PC-3 (cell line): Measurements from ENCODE around the gene PSMB5. TPM values are rescaled to one million over a fixed set of nuclear protein-coding genes. Genes with fewer than 3 reads are reported as not detected.

Experiments used
- ATAC-seq: fragments of 200-7000 bp; cut with Tn5 transposase; 2 replicates; pipeline ENCODE4 v1.9.1; 2020; ENCODE audit warnings: mild to moderate bottlenecking, moderate library complexity
- BruUV-seq: library from RNA; stranded (reverse); fragments of 400-500 nt; replicated peaks from 2 replicates; lab custom pipeline; 2021; lab: Mats Ljungman, UMichigan
- CTCF ChIA-PET: fragments of 300-600 bp; sonication (Branson Sonifier 250); formaldehyde crosslinking; loops from one replicate; lab custom pipeline; 2022; ENCODE audit warnings: antibody characterized with exemption; lab: Charles Lee
- POLR2A ChIA-PET: fragments of 300-600 bp; sonication (Branson Sonifier 250); formaldehyde crosslinking; loops from one replicate; lab custom pipeline; 2022; ENCODE audit warnings: antibody characterized with exemption; ENCODE audit not compliant: unreplicated experiment; lab: Charles Lee
- DNase-seq: peaks from one replicate; pipeline ENCODE4 v3.0.0-alpha.2; 2015
- H2AFZ ChIP-seq: fragments of 300-600 bp; sonication (generic); 2 replicates; pipeline ENCODE4 v1.6.0; 2016; ENCODE audit warnings: antibody characterized with exemption, low read length
- H3F3A ChIP-seq: fragments of 300-600 bp; sonication (generic); one replicate; pipeline ENCODE4 v1.6.0; 2017; ENCODE audit warnings: antibody characterized with exemption, low read length, control low read depth, mild to moderate bottlenecking; ENCODE audit not compliant: unreplicated experiment
- H3K27ac ChIP-seq: fragments of 300-600 bp; sonication (generic); 2 replicates; pipeline ENCODE4 v1.5.1; 2016; ENCODE audit warnings: mild to moderate bottlenecking, low read length
- H3K27me3 ChIP-seq: fragments of 300-600 bp; sonication (generic); 2 replicates; pipeline ENCODE4 v1.6.1; 2016; ENCODE audit warnings: low read length, mixed read lengths
- H3K36me3 ChIP-seq: fragments of 300-600 bp; sonication (generic); 2 replicates; pipeline ENCODE4 v1.6.1; 2016; ENCODE audit warnings: low read depth, mixed run types, low read length, mixed read lengths
- H3K4me1 ChIP-seq: fragments of 300-600 bp; sonication (generic); 2 replicates; pipeline ENCODE4 v1.5.1; 2016; ENCODE audit warnings: low read length; ENCODE audit not compliant: insufficient read depth
- H3K4me2 ChIP-seq: fragments of 300-600 bp; sonication (generic); 2 replicates; pipeline ENCODE4 v1.6.0; 2016; ENCODE audit warnings: low read length
- H3K4me3 ChIP-seq: fragments of 300-600 bp; sonication (generic); 2 replicates; pipeline ENCODE4 v1.5.1; 2016; ENCODE audit warnings: mild to moderate bottlenecking, low read length, mixed read lengths
- H3K79me2 ChIP-seq: fragments of 300-600 bp; sonication (generic); 2 replicates; pipeline ENCODE4 v1.6.1; 2017; ENCODE audit warnings: low read length, mixed read lengths
- H3K9ac ChIP-seq: fragments of 300-600 bp; sonication (generic); 2 replicates; pipeline ENCODE4 v1.6.0; 2016; ENCODE audit warnings: mild to moderate bottlenecking, low read length
- H3K9me2 ChIP-seq: fragments of 300-600 bp; sonication (generic); replicated peaks from 2 replicates; pipeline ENCODE4 v1.6.1; 2016; ENCODE audit warnings: mixed run types, low read length, mixed read lengths
- H3K9me3 ChIP-seq: fragments of 300-600 bp; sonication (generic); 2 replicates; pipeline ENCODE4 v1.6.1; 2016; ENCODE audit warnings: low read length, mixed read lengths
- H4K20me1 ChIP-seq: fragments of 300-600 bp; sonication (generic); 2 replicates; pipeline ENCODE4 v1.6.1; 2016; ENCODE audit warnings: low read length, mixed read lengths
- CTCF ChIP-seq: fragments of 300-600 bp; sonication (generic); conservative IDR thresholded peaks from 2 replicates; pipeline ENCODE4 v1.5.1; 2017; ENCODE audit warnings: antibody characterized with exemption, low read depth, mild to moderate bottlenecking, low read length
- EZH2 ChIP-seq: fragments of 300-600 bp; sonication (generic); IDR thresholded peaks from one replicate; pipeline ENCODE4 v1.6.1; 2017; ENCODE audit warnings: antibody characterized with exemption, mild to moderate bottlenecking, low read length; ENCODE audit not compliant: unreplicated experiment
- EZH2phosphoT487 ChIP-seq: fragments of 300-600 bp; sonication (generic); IDR thresholded peaks from 2 replicates; pipeline ENCODE4 v1.6.1; 2018; ENCODE audit warnings: mild to moderate bottlenecking, antibody characterized with exemption, low read length, borderline replicate concordance
- intact Hi-C: fragments of 100-400 bp; cut with micrococcal nuclease; formaldehyde crosslinking; loops from 2 replicates; pipeline ENCODE4 v1.9.0; 2023
- total RNA-seq: library from RNA; depleted of rRNA; stranded (reverse); fragments of >200 nt; gene quantifications from 2 replicates; pipeline ENCODE4 v1.2.3, GENCODE V29; 2014

PSMB5 gene
- total RNA-seq, 1 experiment from 2014 or later, result 424 TPM

GRCh38 chr14:23067847-23068788, 33.4 kb upstream of the PSMB5 start:
- Histone ChIP-seq H3K36me3 (peaks cover 63% of the 10 kb centered on the region), H3K9me3 (no peaks in the 10 kb centered on the region), H3F3A (peaks cover 9% of the 10 kb centered on the region), H2AFZ (no peak overlapping the region), H3K9me2 (no peaks in the 10 kb centered on the region), H3K4me3 (peak overlapping the region; percentile 36), H4K20me1 (peaks cover 32% of the 10 kb centered on the region), H3K4me1 (peaks cover 51% of the 10 kb centered on the region), H3K27ac (no peak overlapping the region), H3K4me2 (peak overlapping the region; percentile 71), H3K9ac (no peak overlapping the region), H3K79me2 (peaks cover 61% of the 10 kb centered on the region), H3K27me3 (no peaks in the 10 kb centered on the region)
- TF ChIP-seq EZH2 (no peak), EZH2phosphoT487 (no peak)
- ATAC-seq (no peak), DNase-seq (no peak)
- intact Hi-C loops, result loop anchor here (2.0 kb wide), 1 partner anchor 27 kb away; the partner anchor contains the start of genes ACIN1 and C14orf119
- ChIA-PET CTCF (interaction anchor here (0.6 to 1.6 kb wide), 17 partner anchors 10 to 312 kb away, joined by 3 to 45 read pairs (median 5); partner anchors contain the start of genes ACIN1, C14orf119, PABPN1 and SLC7A8), POLR2A (no interaction called here)
- no TSS peak for BruUV-seq

- peaks cover 64% of the 10 kb centered on the region for H3K36me3 ChIP-seq
- no peak overlapping the region for H3K27ac ChIP-seq
- no peak for TF ChIP-seq EZH2phosphoT487
- no peak for TF ChIP-seq EZH2
- TF ChIP-seq CTCF, result no peak
- H3K27me3 ChIP-seq, result no peaks in the 10 kb centered on the region
- ATAC-seq (no peak), DNase-seq (no peak)
- no peak overlapping the region for H3K4me3 ChIP-seq
- H3F3A ChIP-seq, result peaks cover 10% of the 10 kb centered on the region
- no peak overlapping the region for H3K4me2 ChIP-seq
- peaks cover 61% of the 10 kb centered on the region for H3K79me2 ChIP-seq
- POLR2A ChIA-PET, result interaction anchor here (0.7 kb wide), 1 partner anchor 22 kb away, joined by 7 read pairs; no protein-coding TSS in a partner anchor
- H3K4me1 ChIP-seq, result peaks cover 52% of the 10 kb centered on the region
- intact Hi-C loops, result no loop called here
- H3K9ac ChIP-seq, result no peak overlapping the region
- H2AFZ ChIP-seq, result no peak overlapping the region
- no peaks in the 10 kb centered on the region for H3K9me2 ChIP-seq
- BruUV-seq, result no TSS peak
- H3K9me3 ChIP-seq, result no peaks in the 10 kb centered on the region
- CTCF ChIA-PET, result no interaction called here
- H4K20me1 ChIP-seq, result peaks cover 32% of the 10 kb centered on the region
These were observed 32.4 kb upstream of the PSMB5 start for GRCh38 chr14:23066855-23067744.

- BruUV-seq, result no TSS peak
- Histone ChIP-seq H2AFZ (no peak overlapping the region), H3K79me2 (peaks cover 58% of the 10 kb centered on the region), H3K27me3 (no peaks in the 10 kb centered on the region), H4K20me1 (peaks cover 32% of the 10 kb centered on the region), H3K27ac (no peak overlapping the region), H3K36me3 (peaks cover 65% of the 10 kb centered on the region), H3F3A (peaks cover 7% of the 10 kb centered on the region), H3K9ac (no peak overlapping the region), H3K9me3 (no peaks in the 10 kb centered on the region), H3K4me3 (no peak overlapping the region), H3K9me2 (no peaks in the 10 kb centered on the region), H3K4me1 (peaks cover 49% of the 10 kb centered on the region), H3K4me2 (no peak overlapping the region)
- TF ChIP-seq CTCF (no peak), EZH2 (no peak), EZH2phosphoT487 (no peak)
- DNase-seq (no peak), ATAC-seq (no peak)
- POLR2A ChIA-PET, result interaction anchor here (0.7 kb wide), 1 partner anchor 22 kb away, joined by 7 read pairs; no protein-coding TSS in a partner anchor
- CTCF ChIA-PET, result no interaction called here
- intact Hi-C loops, result no loop called here
These were observed 31.7 kb upstream of the PSMB5 start for GRCh38 chr14:23066368-23066767.
